SK-N-MC (cell line): ENCODE results near the gene HBB.

ENCODE experiments used
- EZH2 ChIP-seq: fragments of 200-600 bp; sonication (generic); IDR thresholded peaks from one replicate; pipeline ENCODE4 v1.6.1; 2017; ENCODE audit warnings: antibody characterized with exemption
- FOXP2 ChIP-seq: optimal IDR thresholded peaks from 2 replicates; pipeline ENCODE3; 2011; ENCODE audit warnings: mild to moderate bottlenecking, moderate library complexity; ENCODE audit not compliant: insufficient read depth; ENCODE audit errors: extremely low read length, control extremely low read depth
- POLR2AphosphoS5 ChIP-seq: IDR thresholded peaks from 2 replicates; pipeline ENCODE4 v1.6.1; 2012; ENCODE audit warnings: mild to moderate bottlenecking, low read depth, low read length, borderline replicate concordance

- no peak for TF ChIP-seq EZH2
- TF ChIP-seq FOXP2: no peak
- TF ChIP-seq POLR2AphosphoS5: no peak
These were observed 20.1 kb upstream of the HBB start for GRCh38 chr11:5246772-5247471.
